ENCODE measurements around the gene GART. TPM values are rescaled to one million over a fixed set of nuclear protein-coding genes. Genes with fewer than 3 reads are reported as not detected.
"Not testable (repeated sequence)": the region's sequence is repeated elsewhere in the genome, so short reads cannot be mapped to it uniquely, and the experiment has no call there.

GART gene
- total RNA-seq, 2 donors from 2014 or later, result 40.0 to 44.8 TPM

GRCh38 chr21:33490991-33491372, 50.9 kb downstream of the GART start:
- Mint-ChIP-seq H3K27me3 (peaks cover 6% of the 10 kb centered on the region), H3K4me3 (peak overlapping the region; percentile 95), H3K27ac (peak overlapping the region; percentile 93), H3K4me1 (peaks cover 8% of the 10 kb centered on the region), H3K36me3 (ENCODE audit: low read depth) (no peaks in the 10 kb centered on the region)
- no peak for ATAC-seq
- DNase-seq, result no peak
- H3K9me3 ChIP-seq (ENCODE audit: control insufficient read depth, low read length, poor library complexity, severe bottlenecking), result no peaks in the 10 kb centered on the region

- Mint-ChIP-seq H3K27ac (no peak overlapping the region), H3K27me3 (no peaks in the 10 kb centered on the region), H3K4me1 (peaks cover 8% of the 10 kb centered on the region), H3K4me3 (no peak overlapping the region), H3K36me3 (ENCODE audit: low read depth) (no peaks in the 10 kb centered on the region)
- ATAC-seq (no peak), DNase-seq (no peak)
- H3K9me3 ChIP-seq (ENCODE audit: control insufficient read depth, low read length, poor library complexity, severe bottlenecking), result no peaks in the 10 kb centered on the region
These were observed 53.0 kb downstream of the GART start for GRCh38 chr21:33488936-33489335.

GRCh38 chr21:33487996-33488395, 53.9 kb downstream of the GART start:
- Mint-ChIP-seq H3K27ac (no peak overlapping the region), H3K36me3 (ENCODE audit: low read depth) (no peaks in the 10 kb centered on the region), H3K4me3 (no peak overlapping the region)

GRCh38 chr21:33481314-33481943, 60.5 kb downstream of the GART start:
- H3K4me3 Mint-ChIP-seq, result peak overlapping the region; percentile 90
- H3K4me1 Mint-ChIP-seq, result peaks cover 15% of the 10 kb centered on the region
- H3K27ac Mint-ChIP-seq, result no peak overlapping the region

More at GRCh38 chr21:33487996-33488395, 53.9 kb downstream of the GART start:
- H3K27me3 Mint-ChIP-seq, result no peaks in the 10 kb centered on the region
- H3K9me3 ChIP-seq (ENCODE audit: control insufficient read depth, low read length, poor library complexity, severe bottlenecking), result no peaks in the 10 kb centered on the region
- DNase-seq (no peak), ATAC-seq (no peak)
- H3K4me1 Mint-ChIP-seq, result peaks cover 8% of the 10 kb centered on the region

GRCh38 chr21:33480481-33481103, 61.3 kb downstream of the GART start:
- Mint-ChIP-seq H3K27me3 (no peaks in the 10 kb centered on the region), H3K27ac (peak overlapping the region; percentile 93), H3K36me3 (ENCODE audit: low read depth) (no peaks in the 10 kb centered on the region), H3K4me1 (peaks cover 15% of the 10 kb centered on the region), H3K4me3 (peak overlapping the region; percentile 90)
- DNase-seq (no peak), ATAC-seq (no peak)
- no peaks in the 10 kb centered on the region for H3K9me3 ChIP-seq (ENCODE audit: control insufficient read depth, low read length, poor library complexity, severe bottlenecking)

More at GRCh38 chr21:33481314-33481943, 60.5 kb downstream of the GART start:
- DNase-seq (no peak), ATAC-seq (no peak)
- H3K36me3 Mint-ChIP-seq (ENCODE audit: low read depth), result no peaks in the 10 kb centered on the region
- H3K27me3 Mint-ChIP-seq, result no peaks in the 10 kb centered on the region
- H3K9me3 ChIP-seq (ENCODE audit: control insufficient read depth, low read length, poor library complexity, severe bottlenecking), result no peaks in the 10 kb centered on the region

GRCh38 chr21:33479679-33480480, 62.0 kb downstream of the GART start, which contains the start of gene TMEM50B:
Gene TMEM50B, minus strand, starts transcription at chr21:33479974. Its CDS starts 11,089 bp downstream, at chr21:33468885.
- peak within 1 kb of the TSS; percentile 93 for H3K27ac Mint-ChIP-seq
- peak within 1 kb of the TSS; percentile 90 for H3K4me3 Mint-ChIP-seq
- no peaks in the 10 kb centered on the region for H3K9me3 ChIP-seq (ENCODE audit: control insufficient read depth, low read length, poor library complexity, severe bottlenecking)
- peak; percentile 85 to 98 (median 97) for DNase-seq
- H3K36me3 Mint-ChIP-seq (ENCODE audit: low read depth), result no peaks in the 10 kb centered on the region
- H3K27me3 Mint-ChIP-seq, result no peaks in the 10 kb centered on the region
- peak; percentile 89 for ATAC-seq
- peaks cover 15% of the 10 kb centered on the region for H3K4me1 Mint-ChIP-seq

- Mint-ChIP-seq H3K27me3 (no peaks in the 10 kb centered on the region), H3K4me1 (peaks cover 15% of the 10 kb centered on the region), H3K36me3 (ENCODE audit: low read depth) (no peaks in the 10 kb centered on the region), H3K27ac (peak overlapping the region; percentile 67), H3K4me3 (peak overlapping the region; percentile 90)
- DNase-seq (peak; percentile 31 to 38 (median 32)), ATAC-seq (peak; percentile 26)
- no peaks in the 10 kb centered on the region for H3K9me3 ChIP-seq (ENCODE audit: control insufficient read depth, low read length, poor library complexity, severe bottlenecking)
These were observed 62.8 kb downstream of the GART start for GRCh38 chr21:33478935-33479678.

GRCh38 chr21:33478182-33478581, 63.7 kb downstream of the GART start:
- H3K36me3 Mint-ChIP-seq (ENCODE audit: low read depth), result no peaks in the 10 kb centered on the region
- H3K27me3 Mint-ChIP-seq, result no peaks in the 10 kb centered on the region
- H3K9me3 ChIP-seq (ENCODE audit: control insufficient read depth, low read length, poor library complexity, severe bottlenecking), result no peaks in the 10 kb centered on the region
- H3K4me1 Mint-ChIP-seq, result peaks cover 20% of the 10 kb centered on the region
- ATAC-seq, result no peak
- no peak for DNase-seq
- peak overlapping the region; percentile 90 for H3K4me3 Mint-ChIP-seq
- H3K27ac Mint-ChIP-seq, result peak overlapping the region; percentile 67

GRCh38 chr21:33477066-33477465, 64.9 kb downstream of the GART start:
- Mint-ChIP-seq H3K27ac (peak overlapping the region; percentile 67), H3K4me1 (peaks cover 20% of the 10 kb centered on the region), H3K27me3 (no peaks in the 10 kb centered on the region), H3K36me3 (ENCODE audit: low read depth) (no peaks in the 10 kb centered on the region), H3K4me3 (peak overlapping the region; percentile 71)
- no peaks in the 10 kb centered on the region for H3K9me3 ChIP-seq (ENCODE audit: control insufficient read depth, low read length, poor library complexity, severe bottlenecking)
- no peak for DNase-seq
- ATAC-seq, result no peak

- Mint-ChIP-seq H3K27ac (no peak overlapping the region), H3K27me3 (no peaks in the 10 kb centered on the region), H3K36me3 (ENCODE audit: low read depth) (no peaks in the 10 kb centered on the region), H3K4me1 (peaks cover 12% of the 10 kb centered on the region), H3K4me3 (no peak overlapping the region)
- ATAC-seq (no peak), DNase-seq (no peak)
- H3K9me3 ChIP-seq (ENCODE audit: control insufficient read depth, low read length, poor library complexity, severe bottlenecking), result no peaks in the 10 kb centered on the region
These were observed 68.6 kb downstream of the GART start for GRCh38 chr21:33473344-33473743.

GRCh38 chr21:33470701-33471100, 71.2 kb downstream of the GART start:
- ATAC-seq (no peak), DNase-seq (no peak)
- H3K4me3 Mint-ChIP-seq, result no peak overlapping the region
- no peak overlapping the region for H3K27ac Mint-ChIP-seq
- H3K27me3 Mint-ChIP-seq, result no peaks in the 10 kb centered on the region
- peaks cover 8% of the 10 kb centered on the region for H3K4me1 Mint-ChIP-seq
- no peaks in the 10 kb centered on the region for H3K36me3 Mint-ChIP-seq (ENCODE audit: low read depth)
- no peaks in the 10 kb centered on the region for H3K9me3 ChIP-seq (ENCODE audit: control insufficient read depth, low read length, poor library complexity, severe bottlenecking)

- DNase-seq; H3K4me3 Mint-ChIP-seq; H3K4me1 Mint-ChIP-seq; ATAC-seq; H3K27me3 Mint-ChIP-seq; H3K9me3 ChIP-seq (ENCODE audit: control insufficient read depth, low read length, poor library complexity, severe bottlenecking); H3K27ac Mint-ChIP-seq; H3K36me3 Mint-ChIP-seq (ENCODE audit: low read depth): not testable (repeated sequence)
These were observed 72.7 kb downstream of the GART start for GRCh38 chr21:33469183-33469582.

All from T-helper 17 cell (primary cell).